H1 (cell line): ENCODE measurements around the gene LRRTM4. TPM values are rescaled to one million over a fixed set of nuclear protein-coding genes. Genes with fewer than 3 reads are reported as not detected.

Experiments
- CTCF ChIA-PET: fragments of 300-600 bp; sonication (Branson Sonifier 250); formaldehyde crosslinking; loops from one replicate; lab custom pipeline; 2021; ENCODE audit not compliant: partially characterized antibody; lab: Charles Lee
- POLR2A ChIA-PET: fragments of 300-600 bp; sonication (Branson Sonifier 250); formaldehyde crosslinking; loops from one replicate; lab custom pipeline; 2021; ENCODE audit warnings: inconsistent platforms; ENCODE audit not compliant: partially characterized antibody; lab: Charles Lee
- DNase-seq, 2 experiments: peaks; one replicate each; pipeline versions ENCODE4 v3.0.0 to v3.0.0-alpha.2; 2010 to 2022; ENCODE audit warnings: low spot score in 2 of 2, low read depth in 1 of 2, mixed read lengths in 1 of 2
- FAIRE-seq: peaks from 2 replicates; lab custom pipeline; 2011; peaks lifted over from hg19 to GRCh38; lab: Jason Lieb, UNC
- H2AFZ ChIP-seq: 2 replicates; pipeline ENCODE4 v1.8.1; 2012; ENCODE audit warnings: low read length, inconsistent platforms
- H2AK5ac ChIP-seq: 2 replicates; pipeline ENCODE4 v1.6.1; 2013; ENCODE audit warnings: low read depth, low read length
- H2BK120ac ChIP-seq: replicated peaks from 2 replicates; pipeline ENCODE3; 2013; ENCODE audit warnings: low read depth, low read length, inconsistent platforms
- H2BK12ac ChIP-seq: 2 replicates; pipeline ENCODE4 v1.6.1; 2013; ENCODE audit warnings: low read depth, low read length
- H2BK15ac ChIP-seq: 2 replicates; pipeline ENCODE4 v1.6.1; 2013; ENCODE audit warnings: low read length
- H2BK20ac ChIP-seq: 2 replicates; pipeline ENCODE4 v1.6.1; 2013; ENCODE audit warnings: low read length
- H2BK5ac ChIP-seq: 2 replicates; pipeline ENCODE4 v1.6.1; 2013; ENCODE audit warnings: low read depth, low read length
- H3K14ac ChIP-seq: 2 replicates; pipeline ENCODE4 v1.6.1; 2013; ENCODE audit warnings: inconsistent platforms; ENCODE audit not compliant: insufficient read length
- H3K18ac ChIP-seq: 2 replicates; pipeline ENCODE4 v1.6.1; 2013; ENCODE audit warnings: low read length; ENCODE audit errors: extremely low read depth
- H3K23ac ChIP-seq: 2 replicates; pipeline ENCODE4 v1.6.1; 2013; ENCODE audit warnings: inconsistent platforms; ENCODE audit not compliant: insufficient read length
- H3K23me2 ChIP-seq: 2 replicates; pipeline ENCODE4 v1.6.1; 2013; ENCODE audit warnings: low read depth, low read length
- H3K27ac ChIP-seq: 2 replicates; pipeline ENCODE4 v1.6.1; 2011; ENCODE audit warnings: low read depth, low read length, inconsistent platforms
- H3K27me3 ChIP-seq, 4 experiments: replicated peaks in 1 of 4; 1 replicate in 1 of 4; 2 replicates in 3 of 4; pipeline versions ENCODE4 v1.6.1 to v1.8.1; 2011 to 2013; ENCODE audit warnings: low read length in 3 of 4, mild to moderate bottlenecking in 3 of 4, inconsistent platforms in 2 of 4, mixed read lengths in 2 of 4, moderate library complexity in 1 of 4; ENCODE audit not compliant: control insufficient read depth in 3 of 4, insufficient read depth in 3 of 4; ENCODE audit errors: extremely low read depth in 1 of 4
- H3K36me3 ChIP-seq, 4 experiments: 2 replicates each; pipeline versions ENCODE4 v1.6.1 to v1.8.1; 2011 to 2013; ENCODE audit warnings: mild to moderate bottlenecking in 4 of 4, low read length in 3 of 4, moderate library complexity in 2 of 4, control low read depth in 1 of 4, inconsistent platforms in 1 of 4; ENCODE audit not compliant: insufficient read depth in 4 of 4, control insufficient read depth in 2 of 4
- H3K4ac ChIP-seq: replicated peaks from 2 replicates; pipeline ENCODE3; 2013; ENCODE audit warnings: low read length, low read depth, mixed read lengths, inconsistent platforms; ENCODE audit not compliant: insufficient read length
- H3K4me1 ChIP-seq, 4 experiments: replicated peaks in 1 of 4; 1 replicate in 1 of 4; 2 replicates in 3 of 4; pipeline versions ENCODE4 v1.6.1 to v1.8.1; 2011 to 2013; ENCODE audit warnings: low read length in 3 of 4, inconsistent platforms in 2 of 4, mixed read lengths in 1 of 4; ENCODE audit not compliant: insufficient read depth in 4 of 4, control insufficient read depth in 3 of 4
- H3K4me2 ChIP-seq, 2 experiments: 2 replicates each; pipeline versions ENCODE4 v1.6.1 to v1.8.1; 2011 to 2013; ENCODE audit warnings: low read depth in 2 of 2, low read length in 2 of 2, control low read depth in 1 of 2, inconsistent platforms in 1 of 2, mild to moderate bottlenecking in 1 of 2; ENCODE audit not compliant: insufficient read depth in 1 of 2
- H3K4me3 ChIP-seq, 4 experiments: fragments of 200-600, 300-600 bp in 1 of 4; sonication (generic), shearing (Covaris generic), sonication (Bioruptor Twin) in 1 of 4; 2 replicates each; pipeline versions ENCODE4 v1.5.1 to v1.8.1; 2011 to 2016; ENCODE audit warnings: low read length in 4 of 4, low read depth in 3 of 4, control low read depth in 2 of 4, inconsistent platforms in 2 of 4, mild to moderate bottlenecking in 2 of 4, mixed read lengths in 1 of 4, moderate library complexity in 1 of 4; ENCODE audit not compliant: insufficient read depth in 2 of 4; ENCODE audit errors: extremely low read depth in 1 of 4
- H3K56ac ChIP-seq: replicated peaks from 2 replicates; pipeline ENCODE3; 2013; ENCODE audit warnings: low read depth, mild to moderate bottlenecking, mixed read lengths, low read length, inconsistent platforms; ENCODE audit not compliant: insufficient read length
- H3K79me1 ChIP-seq: 2 replicates; pipeline ENCODE4 v1.6.1; 2013; ENCODE audit warnings: low read depth, low read length, control low read depth
- H3K79me2 ChIP-seq, 2 experiments: 2 replicates each; pipeline versions ENCODE4 v1.6.1 to v1.8.1; 2012 to 2013; ENCODE audit warnings: low read length in 2 of 2, mild to moderate bottlenecking in 2 of 2, inconsistent platforms in 1 of 2; ENCODE audit not compliant: insufficient read depth in 2 of 2, control insufficient read depth in 1 of 2
- H3K9ac ChIP-seq, 4 experiments: replicated peaks in 1 of 4; 1 replicate in 1 of 4; 2 replicates in 3 of 4; pipeline versions ENCODE4 v1.6.1 to v1.8.1; 2011 to 2013; ENCODE audit warnings: low read depth in 3 of 4, low read length in 3 of 4, control low read depth in 2 of 4, mild to moderate bottlenecking in 2 of 4, moderate library complexity in 2 of 4, inconsistent platforms in 1 of 4; ENCODE audit errors: extremely low read depth in 1 of 4
- H3K9me3 ChIP-seq, 2 experiments: 2 replicates each; pipeline versions ENCODE4 v1.6.1 to v1.8.1; 2012 to 2013; ENCODE audit warnings: mild to moderate bottlenecking in 2 of 2, moderate library complexity in 2 of 2, control low read depth in 1 of 2, inconsistent platforms in 1 of 2, low read depth in 1 of 2, low read length in 1 of 2, mixed read lengths in 1 of 2; ENCODE audit not compliant: insufficient read depth in 2 of 2
- H4K20me1 ChIP-seq, 2 experiments: replicated peaks in 1 of 2; 2 replicates each; pipeline versions ENCODE3 to v1.8.1; 2011 to 2013; ENCODE audit warnings: inconsistent platforms in 2 of 2, low read length in 2 of 2, mild to moderate bottlenecking in 1 of 2; ENCODE audit not compliant: insufficient read depth in 2 of 2, control insufficient read depth in 1 of 2
- H4K5ac ChIP-seq: 2 replicates; pipeline ENCODE4 v1.6.1; 2013; ENCODE audit warnings: low read length, low read depth, mixed read lengths, inconsistent platforms; ENCODE audit not compliant: insufficient read length
- H4K8ac ChIP-seq: 2 replicates; pipeline ENCODE4 v1.8.0; 2013; ENCODE audit warnings: mild to moderate bottlenecking, moderate library complexity, low read length, inconsistent platforms; ENCODE audit not compliant: insufficient read depth; ENCODE audit errors: extremely low read depth
- H4K91ac ChIP-seq: replicated peaks from 2 replicates; pipeline ENCODE3; 2013; ENCODE audit warnings: low read length, mixed read lengths, inconsistent platforms; ENCODE audit not compliant: insufficient read length
- BRCA1 ChIP-seq: IDR thresholded peaks from 2 replicates; pipeline ENCODE4 v1.6.1; 2012; ENCODE audit warnings: low read depth, low read length, improper control_type of control experiment
- CREB1 ChIP-seq: IDR thresholded peaks from 2 replicates; pipeline ENCODE4 v1.6.1; 2012; ENCODE audit warnings: inconsistent platforms
- EZH2 ChIP-seq: fragments of 200-600 bp; sonication (generic); IDR thresholded peaks from 2 replicates; pipeline ENCODE4 v1.7.1; 2012; ENCODE audit warnings: low read depth, mild to moderate bottlenecking, moderate library complexity, low read length, inconsistent platforms; ENCODE audit not compliant: severe bottlenecking
- HDAC2 ChIP-seq, 2 experiments: fragments of 300-600 bp in 1 of 2; sonication (generic) in 1 of 2; IDR thresholded peaks; 2 replicates each; pipeline ENCODE4 v1.6.1; 2011 to 2012; ENCODE audit warnings: low read depth in 2 of 2, low read length in 2 of 2, mild to moderate bottlenecking in 2 of 2, moderate library complexity in 2 of 2, borderline replicate concordance in 1 of 2, inconsistent platforms in 1 of 2
- JUN ChIP-seq: IDR thresholded peaks from 2 replicates; pipeline ENCODE4 v1.6.1; 2011; ENCODE audit warnings: low read depth, mild to moderate bottlenecking, improper control_type of control experiment, low read length
- KDM4A ChIP-seq: IDR thresholded peaks from one replicate; pipeline ENCODE4 v1.7.1; 2012; ENCODE audit warnings: low read depth, mild to moderate bottlenecking, moderate library complexity, low read length, inconsistent platforms; ENCODE audit not compliant: severe bottlenecking
- NRF1 ChIP-seq: IDR thresholded peaks from 2 replicates; pipeline ENCODE4 v1.6.1; 2011; ENCODE audit warnings: mild to moderate bottlenecking, low read depth, low read length, improper control_type of control experiment
- SAP30 ChIP-seq: fragments of 300-600 bp; sonication (generic); IDR thresholded peaks from 2 replicates; pipeline ENCODE4 v1.7.1; 2012; ENCODE audit warnings: low read length, moderate library complexity, mild to moderate bottlenecking, inconsistent platforms; ENCODE audit not compliant: insufficient read depth, insufficient replicate concordance
- SIN3A ChIP-seq, 2 experiments: IDR thresholded peaks in 1 of 2; conservative IDR thresholded peaks in 1 of 2; 2 replicates each; pipeline ENCODE4 v1.6.1; 2011 to 2012; ENCODE audit warnings: low read length in 2 of 2, improper control_type of control experiment in 1 of 2, low read depth in 1 of 2, mild to moderate bottlenecking in 1 of 2
- SP1 ChIP-seq: IDR thresholded peaks from 2 replicates; pipeline ENCODE4 v1.6.1; 2011; ENCODE audit warnings: low read depth, low read length
- TAF7 ChIP-seq: optimal IDR thresholded peaks from 2 replicates; pipeline ENCODE3; 2011; ENCODE audit warnings: low read depth, mild to moderate bottlenecking, inconsistent platforms, low read length, moderate library complexity, borderline replicate concordance
- YY1 ChIP-seq: IDR thresholded peaks from 2 replicates; pipeline ENCODE4 v1.6.1; 2011; ENCODE audit warnings: low read depth, mild to moderate bottlenecking, low read length
- WGBS, 2 experiments: shearing (Covaris generic) in 1 of 2; methylation state at CpG; one replicate each; pipeline versions ENCODE4 v1.1.6 to v1.1.7; 2013 to 2015; ENCODE audit warnings: low lambda C conversion rate in 2 of 2, mixed read lengths in 2 of 2, inconsistent platforms in 1 of 2, low coverage in 1 of 2, missing lambda C conversion rate in 1 of 2; ENCODE audit not compliant: insufficient replicate concordance in 2 of 2, insufficient coverage in 1 of 2, insufficient read length in 1 of 2; ENCODE audit errors: extremely low coverage in 1 of 2, missing lambda C conversion rate in 1 of 2; 5-methylcytosine and 5-hydroxymethylcytosine counted together
- polyA plus RNA-seq, 7 experiments: library from polyadenylated mRNA; depleted of rRNA in 3 of 7; stranded (reverse) in 5 of 7; unstranded in 2 of 7; fragments of >200 nt in 5 of 7; fragments of 200-250 nt in 2 of 7; gene quantifications; 1 replicate in 5 of 7; 2 replicates in 1 of 7; 4 replicates in 1 of 7; pipeline versions ENCODE4 v1.2.1 to v1.2.3, GENCODE V29; 2011 to 2013; ENCODE audit warnings: missing spikeins in 2 of 7, mixed read lengths in 2 of 7
- total RNA-seq: library from RNA; stranded (reverse); fragmentation: NEBNext Ultra II Directional; extraction: Animal tissue kit (Norgen Biotek cat#: 25700); gene quantifications from 2 replicates; pipeline ENCODE4 v1.2.1, GENCODE V29; 2021

Gene LRRTM4
- total and polyA plus RNA-seq, 2 of the 8 experiments (the other 6 are each of a cell fraction or from before 2014, with no cell fraction given) = 3.6 to 9.5 TPM

GRCh38 chr2:76977846-76978727 is 544.1 kb downstream of the LRRTM4 start:
- Histone ChIP-seq H3K79me1 (no peaks in the 10 kb centered on the region), H3K27me3 (no peaks in the 10 kb centered on the region), H3K23me2 (no peaks in the 10 kb centered on the region), H3K9ac (no peak overlapping the region), H2BK20ac (no peak overlapping the region), H3K4ac (no peak overlapping the region), H3K23ac (no peak overlapping the region), H3K4me2 (no peak overlapping the region), H3K79me2 (no peaks in the 10 kb centered on the region), H3K56ac (no peak overlapping the region), H2BK15ac (no peak overlapping the region), H2AK5ac (no peak overlapping the region), H3K14ac (no peak overlapping the region), H3K36me3 (no peaks in the 10 kb centered on the region), H4K5ac (no peak overlapping the region), H4K91ac (no peak overlapping the region), H2BK5ac (no peak overlapping the region), H3K18ac (no peak overlapping the region), H2BK12ac (no peak overlapping the region), H3K9me3 (no peaks in the 10 kb centered on the region), H2AFZ (no peak overlapping the region), H4K8ac (no peak overlapping the region), H3K27ac (no peak overlapping the region), H2BK120ac (no peak overlapping the region), H3K4me1 (no peaks in the 10 kb centered on the region), H4K20me1 (no peaks in the 10 kb centered on the region), H3K4me3 (no peak overlapping the region)
- DNase-seq (no peak), FAIRE-seq (no peak)
- POLR2A ChIA-PET = interaction anchor here (1.6 kb wide), 1 partner anchor 116 kb away, joined by 3 read pairs; no protein-coding TSS in a partner anchor
- CTCF ChIA-PET = no interaction called here
- 90% methylated on average over 3 of the region's 3 CpGs; no CpG with 5 or more reads in 1 of the 2 experiments for WGBS, 2 experiments
- TF ChIP-seq YY1 (no peak), SAP30 (no peak), NRF1 (no peak), TAF7 (no peak), KDM4A (no peak), SIN3A (conservative IDR thresholded peaks at IDR 0.05 in 1 of 2, IDR thresholded peaks at IDR 0.05 in 1 of 2; ENCODE audit: low read depth in 1 of 2, low read length in 2 of 2) (no peak), BRCA1 (no peak), SP1 (no peak), JUN (no peak), EZH2 (no peak), HDAC2 (IDR thresholded peaks at IDR 0.05; ENCODE audit: borderline replicate concordance in 1 of 2, low read depth in 2 of 2, low read length in 2 of 2) (no peak), CREB1 (no peak)
